HL-60 (cell line): ENCODE results near the gene DOK5.

Experiments used
- GABPA ChIP-seq: IDR thresholded peaks from 2 replicates; pipeline ENCODE4 v1.6.1; 2012; ENCODE audit warnings: low read depth
- POLR2AphosphoS5 ChIP-seq: IDR thresholded peaks from 2 replicates; pipeline ENCODE4 v1.6.1; 2012; ENCODE audit warnings: low read depth
- TF ChIP-seq, protein P1 (sequence below): IDR thresholded peaks from one replicate; pipeline ENCODE4 v1.5.1; 2011; ENCODE audit warnings: low read length, control low read depth, inconsistent platforms; ENCODE audit not compliant: insufficient read depth
- TF ChIP-seq, protein P2 (sequence below): IDR thresholded peaks from 2 replicates; pipeline ENCODE4 v1.6.1; 2012; ENCODE audit warnings: low read depth; ENCODE audit not compliant: insufficient replicate concordance

DNA sequence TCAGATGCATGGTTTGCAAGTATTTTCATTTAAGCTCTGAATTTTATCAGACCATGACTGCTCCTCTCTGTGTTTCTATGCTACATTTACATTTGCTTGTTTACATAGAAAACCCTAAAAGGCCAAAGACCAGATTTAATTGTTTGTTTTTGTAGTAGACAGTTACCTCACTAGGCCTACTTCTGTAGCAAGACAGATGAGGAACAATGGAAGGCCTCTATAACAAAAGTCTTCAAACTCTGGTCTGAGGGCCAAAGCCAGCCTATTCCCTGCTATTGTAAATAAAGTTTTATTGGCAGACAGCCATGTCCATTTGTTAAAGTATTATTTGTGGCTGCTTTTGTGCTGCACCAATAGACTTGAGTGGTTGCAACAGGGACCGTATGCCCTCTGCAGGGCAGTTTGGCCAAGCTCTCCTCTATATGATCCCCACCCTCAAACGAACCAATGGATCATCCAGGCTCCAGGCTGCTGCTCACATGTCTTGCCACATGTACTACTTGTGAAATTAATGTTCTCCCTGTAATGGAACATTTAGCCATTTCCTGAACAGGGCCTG is 182.0 kb downstream of the DOK5 start:
- TF ChIP-seq, protein P1, sequence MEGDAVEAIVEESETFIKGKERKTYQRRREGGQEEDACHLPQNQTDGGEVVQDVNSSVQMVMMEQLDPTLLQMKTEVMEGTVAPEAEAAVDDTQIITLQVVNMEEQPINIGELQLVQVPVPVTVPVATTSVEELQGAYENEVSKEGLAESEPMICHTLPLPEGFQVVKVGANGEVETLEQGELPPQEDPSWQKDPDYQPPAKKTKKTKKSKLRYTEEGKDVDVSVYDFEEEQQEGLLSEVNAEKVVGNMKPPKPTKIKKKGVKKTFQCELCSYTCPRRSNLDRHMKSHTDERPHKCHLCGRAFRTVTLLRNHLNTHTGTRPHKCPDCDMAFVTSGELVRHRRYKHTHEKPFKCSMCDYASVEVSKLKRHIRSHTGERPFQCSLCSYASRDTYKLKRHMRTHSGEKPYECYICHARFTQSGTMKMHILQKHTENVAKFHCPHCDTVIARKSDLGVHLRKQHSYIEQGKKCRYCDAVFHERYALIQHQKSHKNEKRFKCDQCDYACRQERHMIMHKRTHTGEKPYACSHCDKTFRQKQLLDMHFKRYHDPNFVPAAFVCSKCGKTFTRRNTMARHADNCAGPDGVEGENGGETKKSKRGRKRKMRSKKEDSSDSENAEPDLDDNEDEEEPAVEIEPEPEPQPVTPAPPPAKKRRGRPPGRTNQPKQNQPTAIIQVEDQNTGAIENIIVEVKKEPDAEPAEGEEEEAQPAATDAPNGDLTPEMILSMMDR = no peak
- TF ChIP-seq, protein P2, sequence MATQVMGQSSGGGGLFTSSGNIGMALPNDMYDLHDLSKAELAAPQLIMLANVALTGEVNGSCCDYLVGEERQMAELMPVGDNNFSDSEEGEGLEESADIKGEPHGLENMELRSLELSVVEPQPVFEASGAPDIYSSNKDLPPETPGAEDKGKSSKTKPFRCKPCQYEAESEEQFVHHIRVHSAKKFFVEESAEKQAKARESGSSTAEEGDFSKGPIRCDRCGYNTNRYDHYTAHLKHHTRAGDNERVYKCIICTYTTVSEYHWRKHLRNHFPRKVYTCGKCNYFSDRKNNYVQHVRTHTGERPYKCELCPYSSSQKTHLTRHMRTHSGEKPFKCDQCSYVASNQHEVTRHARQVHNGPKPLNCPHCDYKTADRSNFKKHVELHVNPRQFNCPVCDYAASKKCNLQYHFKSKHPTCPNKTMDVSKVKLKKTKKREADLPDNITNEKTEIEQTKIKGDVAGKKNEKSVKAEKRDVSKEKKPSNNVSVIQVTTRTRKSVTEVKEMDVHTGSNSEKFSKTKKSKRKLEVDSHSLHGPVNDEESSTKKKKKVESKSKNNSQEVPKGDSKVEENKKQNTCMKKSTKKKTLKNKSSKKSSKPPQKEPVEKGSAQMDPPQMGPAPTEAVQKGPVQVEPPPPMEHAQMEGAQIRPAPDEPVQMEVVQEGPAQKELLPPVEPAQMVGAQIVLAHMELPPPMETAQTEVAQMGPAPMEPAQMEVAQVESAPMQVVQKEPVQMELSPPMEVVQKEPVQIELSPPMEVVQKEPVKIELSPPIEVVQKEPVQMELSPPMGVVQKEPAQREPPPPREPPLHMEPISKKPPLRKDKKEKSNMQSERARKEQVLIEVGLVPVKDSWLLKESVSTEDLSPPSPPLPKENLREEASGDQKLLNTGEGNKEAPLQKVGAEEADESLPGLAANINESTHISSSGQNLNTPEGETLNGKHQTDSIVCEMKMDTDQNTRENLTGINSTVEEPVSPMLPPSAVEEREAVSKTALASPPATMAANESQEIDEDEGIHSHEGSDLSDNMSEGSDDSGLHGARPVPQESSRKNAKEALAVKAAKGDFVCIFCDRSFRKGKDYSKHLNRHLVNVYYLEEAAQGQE = no peak
- no peak for TF ChIP-seq POLR2AphosphoS5
- TF ChIP-seq GABPA = no peak
